GM18502 (cell line): ENCODE data around the gene SRP68.

Experiments used
- ATAC-seq: cut with Tn5 transposase; IDR thresholded peaks from one replicate; pipeline ENCODE4 v1.9.1; 2021; ENCODE audit warnings: mild to moderate bottlenecking; ENCODE audit not compliant: unreplicated experiment, poor library complexity

Gene SRP68

GRCh38 chr17:76090517-76091129, 18.3 kb upstream of the SRP68 start:
- no peak for ATAC-seq

GRCh38 chr17:76089680-76090516, 17.6 kb upstream of the SRP68 start:
- ATAC-seq = no peak

- ATAC-seq = no peak
These were observed 16.7 kb upstream of the SRP68 start for GRCh38 chr17:76088868-76089576.

- no peak for ATAC-seq
These were observed 15.9 kb upstream of the SRP68 start for GRCh38 chr17:76088041-76088867.

GRCh38 chr17:76087531-76087930, 15.2 kb upstream of the SRP68 start:
- ATAC-seq = no peak

GRCh38 chr17:76086384-76086783, 14.1 kb upstream of the SRP68 start:
- ATAC-seq = no peak

GRCh38 chr17:76085731-76086366, 13.5 kb upstream of the SRP68 start:
- ATAC-seq = no peak

- no peak for ATAC-seq
These were observed 12.9 kb upstream of the SRP68 start for GRCh38 chr17:76085066-76085730.

GRCh38 chr17:76083536-76084182, 11.3 kb upstream of the SRP68 start:
- ATAC-seq = no peak

GRCh38 chr17:76082326-76083251, 10.3 kb upstream of the SRP68 start:
- ATAC-seq = no peak

- no peak for ATAC-seq
These were observed 9.2 kb upstream of the SRP68 start for GRCh38 chr17:76081295-76082210.

GRCh38 chr17:76080768-76081287, 8.5 kb upstream of the SRP68 start:
- ATAC-seq = no peak

- ATAC-seq = no peak
These were observed 7.8 kb upstream of the SRP68 start for GRCh38 chr17:76079956-76080767.

GRCh38 chr17:76079535-76079955, 7.2 kb upstream of the SRP68 start:
- no peak for ATAC-seq

GRCh38 chr17:76078860-76079534, 6.7 kb upstream of the SRP68 start, which contains the start of gene ZACN:
Gene ZACN (plus strand): TSS chr17:76079182. CDS start chr17:76079265, 83 bp downstream.
- ATAC-seq = no peak
